GM18520 (cell line): ENCODE data around the gene RAB33A.

ENCODE experiments used
- ATAC-seq: cut with Tn5 transposase; IDR thresholded peaks from one replicate; pipeline ENCODE4 v1.9.1; 2021; ENCODE audit not compliant: unreplicated experiment

Gene RAB33A

GRCh38 chrX:130172127-130172845 is 524 bp downstream of the RAB33A start:
- ATAC-seq = no peak

- peak; percentile 34 for ATAC-seq
Observed at GRCh38 chrX:130173190-130173895, 1.6 kb downstream of the RAB33A start.

GRCh38 chrX:130174045-130174704 is 2.4 kb downstream of the RAB33A start:
- ATAC-seq = no peak

- ATAC-seq = no peak
Observed at GRCh38 chrX:130174937-130175336, 3.2 kb downstream of the RAB33A start.

GRCh38 chrX:130176354-130176776 is 4.6 kb downstream of the RAB33A start:
- ATAC-seq = peak; percentile 87

- ATAC-seq = no peak
Observed at GRCh38 chrX:130176942-130177341, 5.2 kb downstream of the RAB33A start.

- no peak for ATAC-seq
Observed at GRCh38 chrX:130179170-130179569, 7.4 kb downstream of the RAB33A start.

GRCh38 chrX:130179579-130180215 is 7.9 kb downstream of the RAB33A start:
- ATAC-seq = no peak

- no peak for ATAC-seq
Observed at GRCh38 chrX:130184168-130184567, 12.4 kb downstream of the RAB33A start.

- ATAC-seq = no peak
Observed at GRCh38 chrX:130184857-130185256, 13.1 kb downstream of the RAB33A start.

GRCh38 chrX:130186651-130187050 is 14.9 kb downstream of the RAB33A start:
- ATAC-seq = no peak

GRCh38 chrX:130190801-130191200 is 19.0 kb downstream of the RAB33A start:
- no peak for ATAC-seq

GRCh38 chrX:130196466-130196865 is 24.7 kb downstream of the RAB33A start:
- ATAC-seq = no peak

- ATAC-seq = no peak
Observed at GRCh38 chrX:130197464-130197863, 25.7 kb downstream of the RAB33A start.

GRCh38 chrX:130204647-130205046 is 32.9 kb downstream of the RAB33A start:
- no peak for ATAC-seq

GRCh38 chrX:130211415-130212186 is 39.8 kb downstream of the RAB33A start:
- no peak for ATAC-seq

- no peak for ATAC-seq
Observed at GRCh38 chrX:130212371-130212770, 40.6 kb downstream of the RAB33A start.

GRCh38 chrX:130213376-130213775 is 41.6 kb downstream of the RAB33A start:
- ATAC-seq = no peak

GRCh38 chrX:130216320-130216719 is 44.6 kb downstream of the RAB33A start:
- no peak for ATAC-seq

GRCh38 chrX:130224810-130225209 is 53.0 kb downstream of the RAB33A start:
- no peak for ATAC-seq

- no peak for ATAC-seq
Observed at GRCh38 chrX:130228871-130229270, 57.1 kb downstream of the RAB33A start.
